Kidney (tissue), 14 donors: ENCODE data around the gene SYDE2. TPM values are rescaled to one million over a fixed set of nuclear protein-coding genes. Genes with fewer than 3 reads are reported as not detected.

ENCODE experiments used
- DNase-seq, 5 donors: peaks; one replicate each; pipeline ENCODE4 v3.0.0-alpha.2; 2013 to 2020
- FAIRE-seq: peaks from 2 replicates; lab custom pipeline; 2012; peaks lifted over from hg19 to GRCh38; lab: Jason Lieb, UNC
- H3K27ac ChIP-seq, 2 donors: one replicate each; pipeline ENCODE4 v1.7.0; 2013; ENCODE audit warnings: low read depth in 2 of 2, low read length in 2 of 2, inconsistent platforms in 1 of 2
- H3K27me3 ChIP-seq: one replicate; pipeline ENCODE4 v1.7.1; 2013; ENCODE audit warnings: low read length, inconsistent platforms; ENCODE audit not compliant: control insufficient read depth, insufficient read depth
- H3K36me3 ChIP-seq, 3 donors: one replicate each; pipeline versions ENCODE4 v1.7.0 to v1.7.1; 2013; ENCODE audit warnings: low read length in 3 of 3, control low read depth in 1 of 3, inconsistent platforms in 1 of 3; ENCODE audit not compliant: insufficient read depth in 3 of 3, control insufficient read depth in 2 of 3
- H3K4me1 ChIP-seq, 3 donors: one replicate each; pipeline versions ENCODE4 v1.7.0 to v1.7.1; 2013; ENCODE audit warnings: low read length in 3 of 3, inconsistent platforms in 1 of 3, low read depth in 1 of 3; ENCODE audit not compliant: control insufficient read depth in 2 of 3, insufficient read depth in 2 of 3
- H3K4me3 ChIP-seq, 3 donors: one replicate each; pipeline versions ENCODE4 v1.7.0 to v1.8.1; 2013; ENCODE audit warnings: low read length in 3 of 3, control low read depth in 1 of 3, inconsistent platforms in 1 of 3
- H3K9ac ChIP-seq, 3 donors: one replicate each; pipeline versions ENCODE4 v1.7.0 to v1.7.1; 2013; ENCODE audit warnings: low read length in 3 of 3, control low read depth in 1 of 3, inconsistent platforms in 1 of 3
- H3K9me3 ChIP-seq, 3 donors: one replicate each; pipeline versions ENCODE4 v1.7.0 to v1.7.1; 2013; ENCODE audit warnings: low read length in 3 of 3, control low read depth in 1 of 3, inconsistent platforms in 1 of 3; ENCODE audit not compliant: control insufficient read depth in 2 of 3, insufficient read depth in 1 of 3
- intact Hi-C: fragments of 100-400 bp; cut with DNase I; formaldehyde crosslinking; loops from one replicate; pipeline ENCODE4 v1.11.1; 2022
- polyA plus RNA-seq: library from polyadenylated mRNA; stranded (reverse); fragments of 350-450 nt; fragmentation: Illumina TruSeq; extraction: RNeasy Lipid Tissue Mini Kit (QIAGEN cat#74804); gene quantifications from one replicate; pipeline ENCODE4 v1.2.3, GENCODE V29; 2014; ENCODE audit warnings: low read depth, low replicate concordance; ENCODE audit not compliant: insufficient read depth
- total RNA-seq: library from RNA; stranded (reverse); fragmentation: NEBNext Ultra II Directional; extraction: Animal tissue kit (Norgen Biotek cat#: 25700); gene quantifications from one replicate; pipeline ENCODE4 v1.2.1, GENCODE V29; 2021
- TF ChIP-seq, protein P1 (sequence below): IDR thresholded peaks from 3 replicates; pipeline ENCODE4 v1.5.1; 2012; ENCODE audit warnings: mild to moderate bottlenecking, moderate library complexity, borderline replicate concordance; ENCODE audit not compliant: insufficient read depth; ENCODE audit errors: extremely low read depth
- donor health status: control.
- donor health status: control.
- donor health status: control.
- donor health status: control.
- donor health status: control.
- donor health status: DM: yes; HTN: yes; CAD: no.
- donor health status: Normal renal cell carcinoma (clear cell type).

SYDE2 gene
- total and polyA plus RNA-seq, 2 donors from 2014 or later = 1.3 to 7.0 TPM

DNA sequence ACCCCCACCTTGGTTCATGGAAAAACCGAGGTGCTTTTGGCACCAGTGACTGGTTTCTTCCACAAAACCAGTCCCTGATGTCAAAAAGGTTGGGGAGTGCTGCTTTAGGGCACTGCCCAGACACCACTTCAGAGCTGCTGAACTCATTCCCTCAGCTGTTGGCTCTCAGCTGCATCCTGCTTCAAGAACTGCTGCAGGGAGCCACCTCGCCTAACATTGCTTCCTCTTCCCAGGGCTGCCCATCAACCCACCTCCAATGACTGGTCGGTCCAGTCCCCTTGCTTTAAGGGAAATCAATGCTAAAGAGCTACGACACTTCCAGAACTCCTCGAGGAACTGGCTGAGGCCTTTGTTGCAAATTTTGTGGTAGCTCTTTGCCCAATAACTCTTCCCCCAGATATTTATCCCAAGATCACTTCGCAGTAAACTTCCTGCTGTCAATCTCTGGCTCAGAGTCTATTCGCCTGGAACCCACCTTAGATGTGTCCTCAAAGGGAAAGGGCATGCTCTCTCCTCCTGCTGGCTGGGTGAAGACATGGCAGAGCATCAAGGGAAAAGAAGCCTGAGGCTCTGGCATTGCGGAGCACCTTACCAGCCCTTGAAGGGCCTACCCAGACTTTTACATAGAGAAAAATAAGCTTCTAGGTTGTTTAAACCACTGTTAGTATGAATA lies 29.6 kb upstream of the SYDE2 start:
- Histone ChIP-seq H3K4me3 (no peak overlapping the region), H3K9me3 (no peaks in the 10 kb centered on the region), H3K27me3 (no peaks in the 10 kb centered on the region), H3K27ac (no peak overlapping the region), H3K9ac (no peak overlapping the region), H3K4me1 (peaks cover 0 to 6% (median under 1%) of the 10 kb centered on the region in 3 donors), H3K36me3 (no peaks in the 10 kb centered on the region)
- DNase-seq = no peak
- intact Hi-C loops = loop anchor here (10.0 kb wide), 2 partner anchors 116 to 266 kb away; no protein-coding TSS in a partner anchor
- TF ChIP-seq, protein P1, sequence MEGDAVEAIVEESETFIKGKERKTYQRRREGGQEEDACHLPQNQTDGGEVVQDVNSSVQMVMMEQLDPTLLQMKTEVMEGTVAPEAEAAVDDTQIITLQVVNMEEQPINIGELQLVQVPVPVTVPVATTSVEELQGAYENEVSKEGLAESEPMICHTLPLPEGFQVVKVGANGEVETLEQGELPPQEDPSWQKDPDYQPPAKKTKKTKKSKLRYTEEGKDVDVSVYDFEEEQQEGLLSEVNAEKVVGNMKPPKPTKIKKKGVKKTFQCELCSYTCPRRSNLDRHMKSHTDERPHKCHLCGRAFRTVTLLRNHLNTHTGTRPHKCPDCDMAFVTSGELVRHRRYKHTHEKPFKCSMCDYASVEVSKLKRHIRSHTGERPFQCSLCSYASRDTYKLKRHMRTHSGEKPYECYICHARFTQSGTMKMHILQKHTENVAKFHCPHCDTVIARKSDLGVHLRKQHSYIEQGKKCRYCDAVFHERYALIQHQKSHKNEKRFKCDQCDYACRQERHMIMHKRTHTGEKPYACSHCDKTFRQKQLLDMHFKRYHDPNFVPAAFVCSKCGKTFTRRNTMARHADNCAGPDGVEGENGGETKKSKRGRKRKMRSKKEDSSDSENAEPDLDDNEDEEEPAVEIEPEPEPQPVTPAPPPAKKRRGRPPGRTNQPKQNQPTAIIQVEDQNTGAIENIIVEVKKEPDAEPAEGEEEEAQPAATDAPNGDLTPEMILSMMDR = peak; percentile 19
- FAIRE-seq = no peak

DNA sequence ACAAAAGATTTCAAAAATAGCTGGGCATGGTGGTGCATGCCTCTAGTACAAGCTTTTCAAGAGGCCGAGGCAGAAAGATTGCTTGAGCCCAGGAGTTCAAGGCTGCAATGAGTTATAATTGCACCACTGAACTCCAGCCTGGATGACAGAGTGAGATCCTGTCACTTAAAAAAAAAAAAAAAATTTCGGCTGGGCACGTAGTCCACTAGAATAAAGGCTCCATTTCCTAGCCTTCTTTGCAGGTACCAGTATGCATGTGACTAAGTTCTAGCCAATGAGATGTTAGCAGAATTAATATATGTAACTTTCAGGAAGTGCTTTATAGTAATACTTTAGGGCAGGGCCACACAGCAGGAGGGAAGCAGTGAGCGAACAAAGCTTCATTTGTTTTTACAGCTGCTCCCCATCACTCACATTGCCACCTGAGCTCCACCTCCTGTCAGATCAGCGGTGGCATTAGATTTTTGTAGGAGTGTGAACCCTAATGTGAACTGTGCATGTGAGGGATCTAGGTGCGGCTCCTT lies 28.8 kb upstream of the SYDE2 start:
- TF ChIP-seq, protein P1 = no peak
- DNase-seq = peak in 1 of 5 donors; percentile 35
- Histone ChIP-seq H3K4me3 (no peak overlapping the region), H3K4me1 (peaks cover 0 to 7% (median 4%) of the 10 kb centered on the region in 3 donors), H3K27me3 (no peaks in the 10 kb centered on the region), H3K27ac (no peak overlapping the region), H3K9ac (no peak overlapping the region), H3K9me3 (no peaks in the 10 kb centered on the region), H3K36me3 (no peaks in the 10 kb centered on the region)
- FAIRE-seq = no peak
- intact Hi-C loops = loop anchor here (10.0 kb wide), 2 partner anchors 115 to 265 kb away; no protein-coding TSS in a partner anchor

DNA sequence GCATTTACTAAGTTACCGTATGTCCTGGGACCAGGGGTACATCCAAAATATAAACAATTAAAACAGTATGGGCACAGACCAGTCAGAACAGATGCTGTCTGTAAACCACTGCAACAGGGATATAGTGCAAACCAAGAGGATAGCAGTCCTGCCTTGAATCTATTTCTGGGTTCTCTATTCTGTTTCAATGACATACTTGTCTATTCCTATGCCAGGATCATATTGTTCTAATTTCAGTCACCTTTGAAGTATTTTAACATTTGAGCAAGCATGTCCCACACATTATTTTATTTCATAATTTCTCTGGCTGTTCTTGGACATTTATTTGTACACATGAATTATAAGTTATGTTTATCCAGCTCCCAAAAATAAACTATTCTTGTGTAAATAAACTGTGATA lies 28.2 kb upstream of the SYDE2 start:
- Histone ChIP-seq H3K36me3 (no peaks in the 10 kb centered on the region), H3K4me1 (peaks cover 0 to 11% (median 4%) of the 10 kb centered on the region in 3 donors), H3K27ac (no peak overlapping the region), H3K9me3 (no peaks in the 10 kb centered on the region), H3K9ac (no peak overlapping the region), H3K27me3 (no peaks in the 10 kb centered on the region), H3K4me3 (no peak overlapping the region)
- intact Hi-C loops = no loop called here
- TF ChIP-seq, protein P1 = no peak
- DNase-seq (no peak), FAIRE-seq (no peak)
